Endothelial cell of umbilical vein (primary cell): ENCODE measurements around the gene SAFB. TPM values are rescaled to one million over a fixed set of nuclear protein-coding genes. Genes with fewer than 3 reads are reported as not detected.

Experiments
- BruUV-seq: library from RNA; stranded (reverse); fragments of 400-500 nt; replicated peaks from 2 replicates; lab custom pipeline; 2021; lab: Mats Ljungman, UMichigan
- CTCF ChIA-PET: fragments of 300-600, 350-600 bp; sonication (Branson Sonifier 250); formaldehyde crosslinking; loops from one replicate; lab custom pipeline; 2021; ENCODE audit warnings: antibody characterized with exemption, inconsistent platforms; lab: Charles Lee
- POLR2A ChIA-PET: fragments of 300-600, 350-600 bp; sonication (Branson Sonifier 250); formaldehyde crosslinking; loops from one replicate; lab custom pipeline; 2021; ENCODE audit warnings: antibody characterized with exemption, inconsistent platforms; lab: Charles Lee
- DNase-seq: peaks from one replicate; pipeline ENCODE4 v3.0.0-alpha.2; 2011; ENCODE audit warnings: low read depth, low spot score
- FAIRE-seq: peaks from 2 replicates; lab custom pipeline; 2011; peaks lifted over from hg19 to GRCh38; lab: Jason Lieb, UNC
- H2AFZ ChIP-seq: 2 replicates; pipeline ENCODE4 v1.6.0; 2012; ENCODE audit warnings: low read depth, low read length, control low read depth, inconsistent platforms
- H3K27ac ChIP-seq: 2 replicates; pipeline ENCODE4 v1.5.1; 2011; ENCODE audit warnings: low read depth, mild to moderate bottlenecking, control low read depth, low read length, moderate library complexity; ENCODE audit not compliant: insufficient read depth
- H3K27me3 ChIP-seq, 2 experiments: 2 replicates each; pipeline versions ENCODE4 v1.6.0 to v1.6.1; 2011; ENCODE audit warnings: low read length in 2 of 2, mixed read lengths in 1 of 2; ENCODE audit not compliant: control insufficient read depth in 2 of 2, insufficient read depth in 2 of 2
- H3K36me3 ChIP-seq, 2 experiments: 2 replicates in 1 of 2; 3 replicates in 1 of 2; pipeline ENCODE4 v1.5.1; 2011; ENCODE audit warnings: low read length in 2 of 2, mild to moderate bottlenecking in 1 of 2, moderate library complexity in 1 of 2; ENCODE audit not compliant: control insufficient read depth in 2 of 2, insufficient read depth in 2 of 2; ENCODE audit errors: extremely low read depth in 1 of 2
- H3K4me1 ChIP-seq: 3 replicates; pipeline ENCODE4 v1.5.1; 2011; ENCODE audit warnings: mild to moderate bottlenecking, low read length; ENCODE audit not compliant: control insufficient read depth, insufficient read depth; ENCODE audit errors: extremely low read depth
- H3K4me2 ChIP-seq: 2 replicates; pipeline ENCODE4 v1.6.1; 2011; ENCODE audit warnings: low read length, control low read depth, mixed read lengths; ENCODE audit not compliant: insufficient read depth
- H3K4me3 ChIP-seq, 3 experiments: fragments of 200-600 bp in 1 of 3; sonication (generic), shearing (Covaris generic) in 1 of 3; replicated peaks in 1 of 3; 2 replicates each; pipeline ENCODE4 v1.5.1; 2011 to 2016; ENCODE audit warnings: control low read depth in 3 of 3, low read length in 3 of 3, mild to moderate bottlenecking in 2 of 3, inconsistent platforms in 1 of 3, low read depth in 1 of 3, moderate library complexity in 1 of 3; ENCODE audit not compliant: insufficient read depth in 1 of 3
- H3K79me2 ChIP-seq: 2 replicates; pipeline ENCODE4 v1.6.0; 2012; ENCODE audit warnings: low read length, inconsistent platforms; ENCODE audit not compliant: control insufficient read depth, insufficient read depth
- H3K9ac ChIP-seq: replicated peaks from 2 replicates; pipeline ENCODE3; 2011; ENCODE audit warnings: low read length, control low read depth; ENCODE audit not compliant: insufficient read depth; ENCODE audit errors: extremely low read depth
- H3K9me1 ChIP-seq: replicated peaks from 3 replicates; pipeline ENCODE4 v1.6.0; 2011; ENCODE audit warnings: mild to moderate bottlenecking, low read length; ENCODE audit not compliant: control insufficient read depth, insufficient read depth; ENCODE audit errors: extremely low read depth
- H3K9me3 ChIP-seq: replicated peaks from 2 replicates; pipeline ENCODE4 v1.5.1; 2012; ENCODE audit warnings: low read length, inconsistent platforms; ENCODE audit not compliant: control insufficient read depth, insufficient read depth
- H4K20me1 ChIP-seq: replicated peaks from 2 replicates; pipeline ENCODE3; 2011; ENCODE audit warnings: mild to moderate bottlenecking, low read length; ENCODE audit not compliant: control insufficient read depth, insufficient read depth; ENCODE audit errors: extremely low read depth
- CTCF ChIP-seq, 2 donors: IDR thresholded peaks; 1 replicate in 1 of 2; 2 replicates in 1 of 2; pipeline ENCODE4 v1.5.1; 2011; ENCODE audit warnings: low read length in 2 of 2, mild to moderate bottlenecking in 2 of 2, moderate library complexity in 2 of 2, control low read depth in 1 of 2, inconsistent platforms in 1 of 2, low read depth in 1 of 2; ENCODE audit not compliant: insufficient read depth in 1 of 2; ENCODE audit errors: extremely low read depth in 1 of 2
- EZH2 ChIP-seq: IDR thresholded peaks from 2 replicates; pipeline ENCODE4 v1.6.1; 2012; ENCODE audit warnings: borderline replicate concordance, low read depth, mild to moderate bottlenecking, moderate library complexity, low read length, inconsistent platforms; ENCODE audit not compliant: severe bottlenecking
- FOS ChIP-seq: IDR thresholded peaks from 2 replicates; pipeline ENCODE4 v1.6.1; 2011; ENCODE audit warnings: mild to moderate bottlenecking, low read length, moderate library complexity, borderline replicate concordance; ENCODE audit not compliant: insufficient read depth
- GATA2 ChIP-seq: IDR thresholded peaks from 2 replicates; pipeline ENCODE4 v1.7.0; 2011; ENCODE audit warnings: low read depth, mild to moderate bottlenecking, moderate library complexity, mixed read lengths, low read length; ENCODE audit not compliant: insufficient read length, insufficient read depth
- JUN ChIP-seq: IDR thresholded peaks from 2 replicates; pipeline ENCODE4 v1.6.1; 2011; ENCODE audit warnings: borderline replicate concordance, low read depth; ENCODE audit not compliant: insufficient read length, insufficient read depth
- MYC ChIP-seq: IDR thresholded peaks from one replicate; pipeline ENCODE4 v1.6.1; 2011; ENCODE audit warnings: mild to moderate bottlenecking, low read depth, low read length
- POLR2A ChIP-seq: IDR thresholded peaks from 2 replicates; pipeline ENCODE4 v1.6.1; 2012; ENCODE audit warnings: low read depth, mild to moderate bottlenecking, control low read depth, low read length
- POLR2AphosphoS5 ChIP-seq: IDR thresholded peaks from 2 replicates; pipeline ENCODE4 v1.6.1; 2012; ENCODE audit warnings: low read depth, mild to moderate bottlenecking, control low read depth, low read length, moderate library complexity; ENCODE audit not compliant: insufficient read depth
- dilution Hi-C: fragments of 300-500 bp; cut with MboI; formaldehyde crosslinking; loops from one replicate; pipeline ENCODE4 v1.15.0; 2019; ENCODE audit warnings: low sequenced_read_pairs; ENCODE audit not compliant: extremely low pct_ligation_motif_present
- intact Hi-C: fragments of 100-400 bp; cut with micrococcal nuclease; formaldehyde crosslinking; loops from one replicate; pipeline ENCODE4 v1.10.0; 2022
- polyA plus RNA-seq, 4 experiments: library from polyadenylated mRNA; depleted of rRNA in 3 of 4; stranded (reverse) in 3 of 4; unstranded in 1 of 4; fragments of >200 nt; gene quantifications; 2 replicates each; pipeline versions ENCODE4 v1.2.1 to v1.2.3, GENCODE V29; 2011 to 2012; ENCODE audit warnings: missing spikeins in 1 of 4
- total RNA-seq: library from RNA; stranded (reverse); gene quantifications from 2 replicates; pipeline ENCODE4 v1.2.3, GENCODE V29; 2021
- TF ChIP-seq, protein P1 (sequence below): IDR thresholded peaks from 2 replicates; pipeline ENCODE4 v1.6.1; 2011; ENCODE audit not compliant: insufficient read depth, insufficient read length

The SAFB gene
- total and polyA plus RNA-seq, 2 donors (not counting 3 experiments of a cell fraction or from before 2014, with no cell fraction given), result 44.7 to 109 TPM

DNA sequence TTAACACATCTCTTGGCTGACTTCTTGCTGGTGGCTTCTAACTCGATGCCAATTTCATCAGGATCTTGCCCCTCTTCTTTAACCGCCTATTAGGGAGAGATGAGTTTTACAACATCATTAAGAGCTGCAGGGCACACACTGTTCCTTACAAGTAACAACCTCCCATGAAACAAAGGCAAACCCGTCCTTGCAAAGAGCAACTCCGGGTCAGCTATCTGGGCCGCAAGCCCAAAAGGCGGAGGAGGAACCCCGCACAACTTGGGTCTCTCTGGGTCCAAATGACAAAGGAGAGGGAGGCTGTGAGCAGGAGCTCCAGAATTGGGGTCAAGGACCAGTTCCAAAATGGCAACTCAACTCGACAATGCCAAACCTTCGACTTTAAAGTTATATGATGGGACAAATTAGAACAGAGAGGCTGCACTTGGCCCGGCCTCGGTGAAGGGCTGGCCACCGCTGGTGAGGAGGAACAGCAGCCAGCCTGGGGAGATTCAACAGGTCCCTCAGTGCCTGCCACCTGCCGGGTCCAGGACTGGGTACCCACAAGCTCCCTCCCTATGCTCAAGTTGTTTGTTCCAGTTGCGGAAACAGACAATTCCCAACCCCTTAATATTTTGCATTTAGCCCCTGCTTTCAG is 1.5 kb upstream of the SAFB start:
- no TSS peak for BruUV-seq
- Histone ChIP-seq H2AFZ (no peak overlapping the region), H3K36me3 (peaks cover 6 to 13% of the 10 kb centered on the region in 2 experiments), H3K79me2 (peaks cover 91% of the 10 kb centered on the region), H3K9me3 (no peaks in the 10 kb centered on the region), H3K27ac (no peak overlapping the region), H3K9me1 (no peaks in the 10 kb centered on the region), H3K4me2 (peak overlapping the region; percentile 92), H3K4me3 (peak overlapping the region; percentile 82 to 96 (median 93)), H4K20me1 (peaks cover 5% of the 10 kb centered on the region), H3K9ac (peak overlapping the region; percentile 89), H3K4me1 (peaks cover 28% of the 10 kb centered on the region), H3K27me3 (no peaks in the 10 kb centered on the region)
- CTCF ChIA-PET, result interaction anchor here (1.3 to 1.4 kb wide), 2 partner anchors 68 to 812 kb away, joined by 3 read pairs; no protein-coding TSS in a partner anchor
- DNase-seq (peak; percentile 19), FAIRE-seq (no peak)
- POLR2A ChIA-PET, result no interaction called here
- intact Hi-C loops, result no loop called here
- TF ChIP-seq POLR2A (no peak), FOS (no peak), MYC (no peak), GATA2 (no peak), POLR2AphosphoS5 (no peak), EZH2 (no peak), JUN (no peak), CTCF (IDR thresholded peaks at IDR 0.05; ENCODE audit: extremely low read depth in 1 of 2, insufficient read depth in 1 of 2, low read depth in 1 of 2, low read length in 2 of 2) (no peak)
- TF ChIP-seq, protein P1, sequence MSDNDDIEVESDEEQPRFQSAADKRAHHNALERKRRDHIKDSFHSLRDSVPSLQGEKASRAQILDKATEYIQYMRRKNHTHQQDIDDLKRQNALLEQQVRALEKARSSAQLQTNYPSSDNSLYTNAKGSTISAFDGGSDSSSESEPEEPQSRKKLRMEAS, result no peak
- dilution Hi-C loops, result no loop called here
